A549 (cell line): ENCODE measurements around the gene IER5L. TPM values are rescaled to one million over a fixed set of nuclear protein-coding genes. Genes with fewer than 3 reads are reported as not detected.
A peak's percentile ranks its signal among the peaks of the same experiment; 100 is the strongest.

Experiments used
- ATAC-seq, 2 experiments: fragments of 200-7000 bp in 1 of 2; fragments of >200 bp in 1 of 2; cut with Nextera tagmentation in 1 of 2; cut with Tn5 transposase in 1 of 2; 3 replicates each; pipeline versions ENCODE4 v1.8.0 to v1.9.1; 2018 to 2020; ENCODE audit warnings: mild to moderate bottlenecking in 1 of 2, moderate library complexity in 1 of 2
- CTCF ChIA-PET: fragments of 300-600 bp; sonication (Branson Sonifier 250); formaldehyde crosslinking; extraction: SDS; loops from one replicate; lab custom pipeline; 2021; ENCODE audit warnings: antibody characterized with exemption, inconsistent platforms; lab: Yijun Ruan, JAX
- POLR2A ChIA-PET: fragments of 350-600 bp; formaldehyde crosslinking; extraction: SDS; loops from one replicate; lab custom pipeline; 2021; ENCODE audit warnings: antibody characterized with exemption, inconsistent platforms; lab: Yijun Ruan, JAX
- DNase-seq, 2 experiments: peaks; one replicate each; pipeline versions ENCODE4 v3.0.0 to v3.0.0-alpha.2; 2011 to 2016; ENCODE audit warnings: low read depth in 1 of 2, low spot score in 1 of 2
- FAIRE-seq: peaks from 2 replicates; lab custom pipeline; 2011; peaks lifted over from hg19 to GRCh38; lab: Jason Lieb, UNC
- H3K27ac ChIP-seq, 2 experiments: fragments of >200 bp; sonication (Bioruptor Twin); formaldehyde crosslinking; 3 replicates each; pipeline ENCODE4 v1.5.1; 2016 to 2017
- H3K4me1 ChIP-seq: fragments of >200 bp; sonication (Bioruptor Twin); formaldehyde crosslinking; 3 replicates; pipeline ENCODE4 v1.6.1; 2016
- H3K4me2 ChIP-seq: fragments of >200 bp; sonication (Bioruptor Twin); formaldehyde crosslinking; 3 replicates; pipeline ENCODE4 v1.6.1; 2016
- H3K4me3 ChIP-seq: fragments of >200 bp; sonication (Bioruptor Twin); formaldehyde crosslinking; 3 replicates; pipeline ENCODE4 v1.5.1; 2016
- H3K9me3 ChIP-seq: fragments of >200 bp; sonication (Bioruptor Twin); formaldehyde crosslinking; 3 replicates; pipeline ENCODE4 v1.6.1; 2016
- BCL3 ChIP-seq: fragments of >200 bp; sonication (Bioruptor Twin); formaldehyde crosslinking; IDR thresholded peaks from 3 replicates; pipeline ENCODE4 v1.6.1; 2016
- BHLHE40 ChIP-seq: IDR thresholded peaks from 2 replicates; pipeline ENCODE4 v1.6.1; 2012; ENCODE audit warnings: low read depth, low read length, inconsistent platforms
- CEBPB ChIP-seq, 2 experiments: fragments of >200 bp in 1 of 2; sonication (Bioruptor Twin) in 1 of 2; formaldehyde crosslinking in 1 of 2; IDR thresholded peaks; 2 replicates each; pipeline ENCODE4 v1.6.1; 2012 to 2016
- CHD2 ChIP-seq: fragments of 150-350 bp; IDR thresholded peaks from 2 replicates; pipeline ENCODE4 v1.6.1; 2014; ENCODE audit warnings: low read length; ENCODE audit not compliant: partially characterized antibody
- E2F6 ChIP-seq: IDR thresholded peaks from 2 replicates; pipeline ENCODE4 v1.6.1; 2012; ENCODE audit warnings: low read depth, borderline replicate concordance
- EHF ChIP-seq: fragments of 250-450 bp; sonication (Bioruptor Pico); IDR thresholded peaks from 2 replicates; pipeline ENCODE4 v1.5.0; 2020; ENCODE audit warnings: mild to moderate bottlenecking
- EHMT2 ChIP-seq: fragments of 200-600 bp; sonication (generic); IDR thresholded peaks from 2 replicates; pipeline ENCODE4 v1.6.1; 2016; ENCODE audit warnings: antibody characterized with exemption, low read depth, mild to moderate bottlenecking, moderate library complexity
- ELK1 ChIP-seq: fragments of 150-350 bp; IDR thresholded peaks from 2 replicates; pipeline ENCODE4 v1.6.1; 2014; ENCODE audit warnings: low read depth, mild to moderate bottlenecking, low read length
- HEYL ChIP-seq: fragments of 250-450 bp; sonication (Bioruptor Pico); IDR thresholded peaks from 2 replicates; pipeline ENCODE4 v1.8.0; 2021; ENCODE audit warnings: mild to moderate bottlenecking, moderate library complexity
- HMGXB4 ChIP-seq: fragments of 250-450 bp; sonication (Bioruptor Pico); IDR thresholded peaks from 2 replicates; pipeline ENCODE4 v1.5.0; 2021; ENCODE audit warnings: mild to moderate bottlenecking, moderate library complexity, borderline replicate concordance
- HOXA7 ChIP-seq: fragments of 250-450 bp; sonication (Bioruptor Pico); IDR thresholded peaks from 2 replicates; pipeline ENCODE4 v1.5.0; 2020; ENCODE audit warnings: mild to moderate bottlenecking, moderate library complexity
- HOXB13 ChIP-seq: fragments of 250-450 bp; sonication (Bioruptor Pico); IDR thresholded peaks from 2 replicates; pipeline ENCODE4 v1.5.0; 2020; ENCODE audit warnings: low read depth, mild to moderate bottlenecking, moderate library complexity
- KDM1A ChIP-seq: fragments of 200-600 bp; sonication (generic); IDR thresholded peaks from 2 replicates; pipeline ENCODE4 v1.6.1; 2016; ENCODE audit warnings: low read depth, mild to moderate bottlenecking
- KDM5A ChIP-seq: fragments of 200-600 bp; sonication (generic); IDR thresholded peaks from 2 replicates; pipeline ENCODE4 v1.6.1; 2016; ENCODE audit warnings: antibody characterized with exemption, mild to moderate bottlenecking
- MAFK ChIP-seq: fragments of 450-650 bp; IDR thresholded peaks from 2 replicates; pipeline ENCODE4 v1.6.1; 2014; ENCODE audit not compliant: partially characterized antibody
- MAZ ChIP-seq: fragments of 150-350 bp; IDR thresholded peaks from 2 replicates; pipeline ENCODE4 v1.6.1; 2014; ENCODE audit warnings: antibody characterized with exemption, low read depth, low read length, borderline replicate concordance
- MYC ChIP-seq: IDR thresholded peaks from 2 replicates; pipeline ENCODE4 v1.6.1; 2012; ENCODE audit warnings: mild to moderate bottlenecking, inconsistent platforms, low read length, improper control_type of control experiment, borderline replicate concordance
- NR3C1 ChIP-seq: fragments of >200 bp; sonication (Bioruptor Twin); formaldehyde crosslinking; IDR thresholded peaks from 3 replicates; pipeline ENCODE4 v1.6.1; 2017
- PBX3 ChIP-seq: IDR thresholded peaks from 2 replicates; pipeline ENCODE4 v1.6.1; 2012
- PHF8 ChIP-seq: fragments of 200-600 bp; sonication (generic); IDR thresholded peaks from 2 replicates; pipeline ENCODE4 v1.6.1; 2016; ENCODE audit warnings: low read depth, mild to moderate bottlenecking, antibody characterized with exemption, moderate library complexity, borderline replicate concordance
- POLR2A ChIP-seq: IDR thresholded peaks from 2 replicates; pipeline ENCODE4 v1.6.1; 2012; ENCODE audit warnings: mild to moderate bottlenecking, low read length
- RARB ChIP-seq: fragments of 250-450 bp; sonication (Bioruptor Pico); IDR thresholded peaks from 2 replicates; pipeline ENCODE4 v1.8.0; 2021; ENCODE audit warnings: mild to moderate bottlenecking, moderate library complexity
- REST ChIP-seq: fragments of 200-600 bp; sonication (generic); IDR thresholded peaks from 2 replicates; pipeline ENCODE4 v1.6.1; 2016; ENCODE audit warnings: antibody characterized with exemption, mild to moderate bottlenecking, moderate library complexity
- RFX5 ChIP-seq: fragments of 450-650 bp; IDR thresholded peaks from 2 replicates; pipeline ENCODE4 v1.7.1; 2014; ENCODE audit warnings: antibody characterized with exemption, mild to moderate bottlenecking, moderate library complexity
- TFCP2L1 ChIP-seq: fragments of 250-450 bp; sonication (Bioruptor Pico); IDR thresholded peaks from 2 replicates; pipeline ENCODE4 v1.5.0; 2021; ENCODE audit warnings: mild to moderate bottlenecking
- TP53 ChIP-seq: fragments of 250-450 bp; sonication (Bioruptor Pico); IDR thresholded peaks from 2 replicates; pipeline ENCODE4 v1.5.0; 2021; ENCODE audit warnings: mild to moderate bottlenecking, moderate library complexity
- ZC3H11A ChIP-seq: fragments of 450-650 bp; IDR thresholded peaks from 2 replicates; pipeline ENCODE4 v1.6.1; 2014; ENCODE audit warnings: antibody characterized with exemption, mild to moderate bottlenecking
- ZFP36 ChIP-seq: fragments of 450-650 bp; IDR thresholded peaks from 2 replicates; pipeline ENCODE4 v1.6.1; 2014; ENCODE audit warnings: borderline replicate concordance; ENCODE audit not compliant: partially characterized antibody
- ZNF302 ChIP-seq: fragments of 250-450 bp; sonication (Bioruptor Pico); IDR thresholded peaks from 2 replicates; pipeline ENCODE4 v1.9.0; 2021; ENCODE audit warnings: inconsistent platforms, mild to moderate bottlenecking, moderate library complexity
- WGBS: methylation state at CpG from one replicate; pipeline ENCODE4 v1.1.6; 2017; ENCODE audit errors: missing lambda C conversion rate; 5-methylcytosine and 5-hydroxymethylcytosine counted together
- polyA plus RNA-seq, 4 experiments: library from polyadenylated mRNA; depleted of rRNA in 3 of 4; stranded (reverse); fragments of >200 nt; fragmentation: RNase III in 1 of 4; extraction: RNeasy Plus Mini Kit Qiagen cat#74134 plus additional on column Dnase treatment in 1 of 4; gene quantifications; 2 replicates in 3 of 4; 3 replicates in 1 of 4; pipeline ENCODE4 v1.2.3, GENCODE V29; 2011 to 2017

IER5L gene
- polyA plus RNA-seq, 2 of the 4 experiments (the other 2 are of a cell fraction), result 25.1 to 67.5 TPM

GRCh38 chr9:129156163-129156562, 21.9 kb downstream of the IER5L start:
- ChIA-PET POLR2A (no interaction called here), CTCF (interaction anchor here (3.1 to 38.0 kb wide), 3 partner anchors 10 to 17 kb away, joined by 12 to 1029 read pairs (median 23); no protein-coding TSS in a partner anchor)
- 97% methylated on average over 9 of the region's 10 CpGs for WGBS
- DNase-seq, result no peak
- H3K9me3 ChIP-seq, result no peaks in the 10 kb centered on the region
- no peak for FAIRE-seq
- H3K27ac ChIP-seq, result 0 out of 6 replicates have a peak overlapping the region, but pooled peaks of 1 of the 2 experiments have one; percentile 6
- H3K4me1 ChIP-seq, result no peaks in the 10 kb centered on the region
- H3K4me3 ChIP-seq, result no peak overlapping the region
- TF ChIP-seq PHF8 (no peak), CEBPB (IDR thresholded peaks at IDR 0.05) (no peak), ELK1 (no peak), RARB (no peak), ZNF302 (no peak), KDM1A (no peak), HMGXB4 (no peak), ZC3H11A (no peak), E2F6 (no peak), BCL3 (no peak), PBX3 (no peak), CHD2 (no peak), ZFP36 (no peak), NR3C1 (no peak), BHLHE40 (no peak)
- H3K4me2 ChIP-seq, result no peak overlapping the region
- ATAC-seq, result no peak

GRCh38 chr9:129154866-129155477, 23.1 kb downstream of the IER5L start:
- Histone ChIP-seq H3K9me3 (no peaks in the 10 kb centered on the region), H3K4me2 (no peak overlapping the region), H3K4me3 (no peak overlapping the region), H3K4me1 (no peaks in the 10 kb centered on the region), H3K27ac (no peak overlapping the region)
- ATAC-seq (no peak), FAIRE-seq (no peak), DNase-seq (no peak)
- POLR2A ChIA-PET, result no interaction called here
- CTCF ChIA-PET, result interaction anchor here (1.0 to 38.0 kb wide), 4 partner anchors 11 to 475 kb away, joined by 4 to 1029 read pairs (median 517); partner anchors contain the start of gene IER5L
- 93% methylated on average over 11 of the region's 16 CpGs for WGBS
- no peak for TF ChIP-seq KDM1A
- TF ChIP-seq HOXB13 (CRISPR knock-in tag), result no peak
- no peak for TF ChIP-seq TP53
- no peak for TF ChIP-seq KDM5A
- TF ChIP-seq RFX5, result no peak
- no peak for TF ChIP-seq REST
- TF ChIP-seq MAZ, result no peak
- no peak for TF ChIP-seq NR3C1
- no peak for TF ChIP-seq ZFP36
- no peak for TF ChIP-seq BHLHE40
- TF ChIP-seq MYC, result no peak
- no peak for TF ChIP-seq MAFK
- TF ChIP-seq CHD2, result no peak
- no peak for TF ChIP-seq HEYL (CRISPR knock-in tag)
- TF ChIP-seq EHF (CRISPR knock-in tag), result no peak
- no peak for TF ChIP-seq TFCP2L1 (CRISPR knock-in tag)
- no peak for TF ChIP-seq POLR2A
- TF ChIP-seq EHMT2, result no peak
- TF ChIP-seq HOXA7 (CRISPR knock-in tag), result no peak
